ENCODE results near the gene TPO.

Gene TPO

DNA sequence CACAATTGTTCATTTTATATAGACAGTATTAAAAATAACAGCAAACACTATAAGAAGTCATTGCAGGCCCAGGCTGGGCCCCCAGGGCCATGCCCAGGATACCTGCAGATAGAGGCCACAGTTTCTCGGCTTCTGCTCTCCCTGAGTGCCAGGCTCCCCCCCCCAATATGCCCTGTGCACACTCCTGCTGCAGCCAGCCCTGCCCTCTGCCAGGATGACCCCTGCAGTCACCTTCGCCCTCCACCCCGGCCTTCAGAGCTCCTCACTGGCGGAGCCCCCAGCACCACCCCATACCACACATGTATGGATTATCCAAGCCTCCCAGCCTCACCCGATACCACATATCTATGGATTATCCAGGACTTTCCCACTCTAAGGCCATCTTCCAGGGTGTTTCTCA lies 104.5 kb downstream of the TPO start:
- H3K27ac ChIP-seq: no peak overlapping the region
- TF ChIP-seq, protein P1, sequence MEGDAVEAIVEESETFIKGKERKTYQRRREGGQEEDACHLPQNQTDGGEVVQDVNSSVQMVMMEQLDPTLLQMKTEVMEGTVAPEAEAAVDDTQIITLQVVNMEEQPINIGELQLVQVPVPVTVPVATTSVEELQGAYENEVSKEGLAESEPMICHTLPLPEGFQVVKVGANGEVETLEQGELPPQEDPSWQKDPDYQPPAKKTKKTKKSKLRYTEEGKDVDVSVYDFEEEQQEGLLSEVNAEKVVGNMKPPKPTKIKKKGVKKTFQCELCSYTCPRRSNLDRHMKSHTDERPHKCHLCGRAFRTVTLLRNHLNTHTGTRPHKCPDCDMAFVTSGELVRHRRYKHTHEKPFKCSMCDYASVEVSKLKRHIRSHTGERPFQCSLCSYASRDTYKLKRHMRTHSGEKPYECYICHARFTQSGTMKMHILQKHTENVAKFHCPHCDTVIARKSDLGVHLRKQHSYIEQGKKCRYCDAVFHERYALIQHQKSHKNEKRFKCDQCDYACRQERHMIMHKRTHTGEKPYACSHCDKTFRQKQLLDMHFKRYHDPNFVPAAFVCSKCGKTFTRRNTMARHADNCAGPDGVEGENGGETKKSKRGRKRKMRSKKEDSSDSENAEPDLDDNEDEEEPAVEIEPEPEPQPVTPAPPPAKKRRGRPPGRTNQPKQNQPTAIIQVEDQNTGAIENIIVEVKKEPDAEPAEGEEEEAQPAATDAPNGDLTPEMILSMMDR (IDR thresholded peaks at IDR 0.05): no peak
- TF ChIP-seq ZFX (IDR thresholded peaks at IDR 0.05; ENCODE audit: borderline replicate concordance): no peak

DNA sequence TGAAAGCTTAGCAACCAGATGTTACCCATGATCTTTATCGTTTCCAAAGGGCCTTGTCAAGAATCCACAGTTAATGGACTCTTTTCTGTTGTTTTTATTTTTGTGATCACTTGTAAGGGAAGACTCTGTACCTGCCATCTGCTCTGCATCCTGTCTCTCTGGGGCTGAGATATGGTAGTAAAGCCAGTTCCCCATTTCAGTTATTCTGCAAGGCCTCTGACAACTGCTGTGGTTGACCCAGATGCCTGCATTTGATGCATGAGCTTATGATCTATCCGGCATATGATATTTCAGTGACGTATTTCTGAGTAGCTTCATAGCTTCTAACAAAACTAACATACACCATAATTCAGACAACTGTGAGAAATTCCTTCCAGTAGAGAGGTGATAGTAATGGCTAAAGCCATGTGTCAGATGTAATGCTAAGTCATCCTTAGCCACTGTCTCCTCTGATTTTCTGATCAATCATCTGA lies 105.1 kb downstream of the TPO start:
- no peak for TF ChIP-seq ZFX (IDR thresholded peaks at IDR 0.05; ENCODE audit: borderline replicate concordance)
- TF ChIP-seq, protein P1 (IDR thresholded peaks at IDR 0.05): no peak
- no peak overlapping the region for H3K27ac ChIP-seq

DNA sequence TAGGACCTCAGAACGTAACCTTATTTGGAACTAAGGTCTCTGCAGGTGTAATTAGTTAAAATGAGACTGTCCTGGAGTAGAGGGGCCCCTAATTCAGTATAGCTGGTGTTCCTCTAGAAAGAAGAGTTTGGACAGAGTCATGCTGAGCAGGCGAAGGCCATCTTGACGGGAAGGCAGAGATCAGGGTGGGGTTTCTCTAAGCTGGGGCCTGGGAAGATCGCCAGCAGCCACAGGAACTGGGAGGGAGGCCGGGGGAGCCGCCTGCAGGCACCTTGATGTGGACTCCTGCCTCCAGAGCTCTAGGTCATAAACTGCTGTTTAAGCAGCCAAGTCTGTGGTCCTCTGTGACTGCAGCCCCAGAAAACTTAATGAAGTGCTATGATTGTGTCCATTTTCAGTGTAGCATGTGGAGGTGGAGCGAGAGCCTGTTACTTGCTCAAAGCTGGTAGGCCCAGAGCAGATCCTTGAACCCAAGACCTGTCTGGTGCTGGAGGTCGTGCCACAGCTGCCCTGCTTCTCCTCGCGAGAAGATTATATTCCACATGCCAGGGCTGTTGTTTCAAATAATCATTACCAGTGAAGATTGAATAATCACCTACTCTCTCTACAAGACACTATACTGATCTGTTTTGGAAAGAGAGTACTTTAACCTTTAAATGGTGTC lies 105.7 kb downstream of the TPO start:
- TF ChIP-seq ZFX (IDR thresholded peaks at IDR 0.05; ENCODE audit: borderline replicate concordance): no peak
- TF ChIP-seq, protein P1 (IDR thresholded peaks at IDR 0.05): no peak
- H3K27ac ChIP-seq: no peak overlapping the region

DNA sequence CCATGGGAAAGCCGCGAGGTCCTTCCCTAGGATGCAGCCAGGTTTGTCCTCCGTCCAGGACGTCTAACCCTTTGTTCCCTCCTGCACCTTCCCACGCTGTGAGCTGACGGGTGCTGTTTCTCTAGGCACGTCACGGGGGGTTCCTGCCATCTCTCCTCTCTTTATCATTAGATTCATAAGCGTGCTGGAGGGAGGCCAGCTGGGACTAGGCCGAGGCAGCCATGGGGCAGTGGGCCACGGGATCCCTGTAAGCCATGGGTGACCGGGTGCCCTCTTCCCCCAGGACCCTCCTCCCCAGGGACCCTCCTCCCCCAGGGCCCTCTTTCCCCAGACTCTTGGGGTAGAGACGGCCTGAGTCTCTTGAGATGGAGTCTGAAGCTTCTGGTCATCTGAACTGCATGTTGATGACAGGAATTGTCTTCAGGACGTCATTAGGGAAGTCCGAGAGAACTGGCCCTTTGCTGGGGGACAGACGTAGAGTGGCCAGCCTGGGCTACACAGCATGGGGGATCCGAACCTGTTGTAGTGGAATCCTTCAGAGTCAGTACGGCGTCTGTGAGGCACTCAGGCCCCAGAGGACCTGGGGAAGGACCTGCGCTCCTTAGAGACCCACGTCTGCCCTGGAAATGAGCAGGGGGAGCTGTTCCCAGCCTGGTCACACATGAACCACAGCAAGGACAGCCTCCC lies 108.1 kb downstream of the TPO start:
- no peak overlapping the region for H3K27ac ChIP-seq
- TF ChIP-seq, protein P1 (IDR thresholded peaks at IDR 0.05): no peak
- TF ChIP-seq ZFX (IDR thresholded peaks at IDR 0.05; ENCODE audit: borderline replicate concordance): no peak

DNA sequence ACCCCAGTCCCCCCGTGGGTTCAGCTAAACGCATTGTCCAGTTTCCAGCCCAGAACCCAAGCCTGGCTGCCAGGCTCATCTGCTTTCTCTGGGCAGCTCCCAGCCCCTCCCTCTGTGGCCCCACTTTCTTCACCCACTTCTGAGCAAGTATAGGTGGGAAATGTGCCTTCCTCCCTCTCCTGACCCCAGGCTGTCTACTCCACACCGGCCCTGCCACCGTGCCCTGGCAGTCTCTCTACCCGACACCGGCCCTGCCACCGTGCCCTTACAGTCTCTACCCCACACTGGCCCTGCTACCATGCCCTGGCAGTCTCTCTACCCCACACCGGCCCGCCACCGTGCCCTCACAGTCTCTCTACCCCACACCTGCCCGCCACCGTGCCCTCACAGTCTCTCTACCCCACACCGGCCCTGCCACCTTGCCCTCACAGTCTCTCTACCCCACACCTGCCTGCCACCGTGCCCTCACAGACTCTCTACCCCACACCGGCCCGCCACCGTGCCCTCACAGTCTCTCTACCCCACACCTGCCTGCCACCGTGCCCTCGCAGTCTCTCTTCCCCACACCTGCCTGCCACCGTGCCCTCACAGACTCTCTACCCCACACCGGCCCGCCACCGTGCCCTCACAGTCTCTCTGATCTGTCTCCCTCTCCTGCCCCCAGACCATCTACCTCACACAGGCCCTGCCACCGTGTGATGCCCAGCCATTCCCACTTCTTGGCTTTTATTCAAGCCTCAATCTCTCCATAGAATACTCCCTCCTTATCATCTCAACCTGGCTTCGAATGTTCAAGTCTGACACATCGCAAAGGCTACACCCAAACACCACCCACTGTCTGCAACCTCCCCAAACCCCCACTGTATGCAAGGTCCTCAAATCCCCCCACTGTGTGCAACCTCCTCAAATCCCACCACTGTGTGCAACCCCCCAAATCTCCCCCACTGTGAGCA lies 108.9 kb downstream of the TPO start:
- TF ChIP-seq ZFX (IDR thresholded peaks at IDR 0.05; ENCODE audit: borderline replicate concordance): no peak
- TF ChIP-seq, protein P1 (IDR thresholded peaks at IDR 0.05): no peak
- H3K27ac ChIP-seq: no peak overlapping the region

DNA sequence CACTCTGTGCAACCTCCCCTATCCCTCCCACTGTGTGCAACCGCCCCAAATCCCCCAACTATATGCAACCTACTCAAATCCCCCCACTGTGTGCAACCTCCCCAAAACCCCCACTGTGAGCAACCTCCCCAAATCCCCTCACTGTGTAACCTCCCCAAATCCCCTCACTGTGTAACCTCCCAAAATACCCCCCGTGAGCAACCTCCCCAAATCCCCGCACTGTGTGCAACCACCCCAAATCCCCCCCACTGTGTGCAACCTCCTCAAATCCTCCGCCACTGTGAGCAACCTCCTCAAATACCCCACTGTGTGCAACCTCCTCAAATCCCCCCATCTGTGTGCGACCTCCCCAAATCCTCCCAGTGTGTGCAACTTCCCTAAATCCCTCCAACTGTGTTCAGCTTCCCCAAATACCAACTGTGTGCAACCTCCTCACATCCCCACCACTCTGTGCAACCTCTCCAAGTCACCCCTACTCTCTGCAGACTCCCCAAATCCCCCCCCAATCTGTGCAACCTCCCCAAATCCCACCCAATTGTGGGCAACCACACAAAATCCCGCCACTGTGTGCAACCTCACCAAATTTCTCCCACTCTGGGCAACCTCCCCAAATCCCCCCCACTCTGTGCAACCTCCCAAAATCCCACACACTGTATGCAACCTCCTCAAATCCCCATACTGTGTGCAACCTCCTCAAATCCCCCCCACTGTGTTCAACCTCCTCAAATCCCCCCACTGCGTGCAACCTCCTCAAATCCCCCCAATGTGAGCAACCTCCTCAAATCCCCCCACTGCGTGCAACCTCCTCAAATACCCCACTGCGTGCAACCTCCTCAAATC lies 114.1 kb downstream of the TPO start:
- no peak for TF ChIP-seq ZFX (IDR thresholded peaks at IDR 0.05; ENCODE audit: borderline replicate concordance)
- TF ChIP-seq, protein P1 (IDR thresholded peaks at IDR 0.05): no peak
- H3K27ac ChIP-seq: no peak overlapping the region

Measured in 22Rv1 (cell line).